Loucy (cell line): Measurements from ENCODE around the gene STXBP2.

Source experiments
- H2AFZ ChIP-seq: fragments of 200-600 bp; sonication (generic); 2 replicates; pipeline ENCODE4 v1.6.0; 2016; ENCODE audit warnings: antibody characterized with exemption, mild to moderate bottlenecking, low read length, moderate library complexity
- H3F3A ChIP-seq: fragments of 200-600 bp; 2 replicates; pipeline ENCODE4 v1.6.0; 2016; ENCODE audit warnings: antibody characterized with exemption, low read depth, mild to moderate bottlenecking
- H3K27me3 ChIP-seq: fragments of 200-600 bp; sonication (generic); 2 replicates; pipeline ENCODE4 v1.6.1; 2014; ENCODE audit warnings: low read length, mild to moderate bottlenecking; ENCODE audit not compliant: insufficient read depth, poor library complexity, severe bottlenecking
- H3K36me3 ChIP-seq: fragments of 200-600 bp; sonication (generic); 2 replicates; pipeline ENCODE4 v1.6.1; 2016; ENCODE audit warnings: low read length; ENCODE audit not compliant: insufficient read depth
- H3K4me1 ChIP-seq: fragments of 200-600 bp; sonication (generic); 2 replicates; pipeline ENCODE4 v1.5.1; 2014; ENCODE audit warnings: low read length, mild to moderate bottlenecking; ENCODE audit not compliant: insufficient read depth, poor library complexity, severe bottlenecking
- H3K4me2 ChIP-seq: fragments of 200-600 bp; sonication (generic); 2 replicates; pipeline ENCODE4 v1.6.0; 2014; ENCODE audit warnings: antibody characterized with exemption, low read length, low read depth, mild to moderate bottlenecking; ENCODE audit not compliant: poor library complexity, severe bottlenecking
- H3K4me3 ChIP-seq: fragments of 200-600 bp; sonication (generic); 2 replicates; pipeline ENCODE4 v1.5.1; 2014; ENCODE audit warnings: low read length, mild to moderate bottlenecking, mixed read lengths; ENCODE audit not compliant: poor library complexity, severe bottlenecking
- H3K79me2 ChIP-seq: fragments of 200-600 bp; sonication (generic); 2 replicates; pipeline ENCODE4 v1.6.1; 2014; ENCODE audit warnings: low read length; ENCODE audit not compliant: insufficient read depth
- H3K9ac ChIP-seq: fragments of 200-600 bp; sonication (generic); 2 replicates; pipeline ENCODE4 v1.6.0; 2014; ENCODE audit warnings: mild to moderate bottlenecking, low read depth, low read length, moderate library complexity; ENCODE audit not compliant: poor library complexity, severe bottlenecking
- H3K9me2 ChIP-seq: fragments of 200-600 bp; sonication (generic); replicated peaks from 2 replicates; pipeline ENCODE4 v1.6.1; 2016; ENCODE audit warnings: low read depth, low read length, mixed read lengths
- H3K9me3 ChIP-seq: fragments of 200-600 bp; sonication (generic); 2 replicates; pipeline ENCODE4 v1.6.1; 2014; ENCODE audit warnings: mild to moderate bottlenecking, antibody characterized with exemption, low read length, low read depth; ENCODE audit not compliant: insufficient read depth
- H4K20me1 ChIP-seq: fragments of 200-600 bp; sonication (generic); 2 replicates; pipeline ENCODE4 v1.6.0; 2014; ENCODE audit warnings: antibody characterized with exemption, low read length, mild to moderate bottlenecking; ENCODE audit not compliant: insufficient read depth, poor library complexity, severe bottlenecking
- EZH2phosphoT487 ChIP-seq: fragments of 200-600 bp; IDR thresholded peaks from 2 replicates; pipeline ENCODE4 v1.6.1; 2018; ENCODE audit warnings: antibody characterized with exemption, mild to moderate bottlenecking, moderate library complexity, borderline replicate concordance
- TF ChIP-seq, protein P1 (sequence below): fragments of 200-600 bp; sonication (generic); conservative IDR thresholded peaks from 2 replicates; pipeline ENCODE4 v1.5.1; 2014; ENCODE audit warnings: mild to moderate bottlenecking, antibody characterized with exemption, low read length

STXBP2 gene

GRCh38 chr19:7650148-7650547 lies 13.2 kb downstream of the STXBP2 start:
- H3K36me3 ChIP-seq, result no peaks in the 10 kb centered on the region
- H3K4me1 ChIP-seq, result peaks cover 4% of the 10 kb centered on the region
- H4K20me1 ChIP-seq, result no peaks in the 10 kb centered on the region
- no peak overlapping the region for H3K4me3 ChIP-seq
- no peaks in the 10 kb centered on the region for H3K9me2 ChIP-seq
- no peaks in the 10 kb centered on the region for H3K9me3 ChIP-seq
- H3K9ac ChIP-seq, result no peak overlapping the region
- H3K27me3 ChIP-seq, result no peaks in the 10 kb centered on the region
- H3F3A ChIP-seq, result no peaks in the 10 kb centered on the region
- no peak overlapping the region for H2AFZ ChIP-seq
- H3K4me2 ChIP-seq, result no peak overlapping the region
- TF ChIP-seq, protein P1, sequence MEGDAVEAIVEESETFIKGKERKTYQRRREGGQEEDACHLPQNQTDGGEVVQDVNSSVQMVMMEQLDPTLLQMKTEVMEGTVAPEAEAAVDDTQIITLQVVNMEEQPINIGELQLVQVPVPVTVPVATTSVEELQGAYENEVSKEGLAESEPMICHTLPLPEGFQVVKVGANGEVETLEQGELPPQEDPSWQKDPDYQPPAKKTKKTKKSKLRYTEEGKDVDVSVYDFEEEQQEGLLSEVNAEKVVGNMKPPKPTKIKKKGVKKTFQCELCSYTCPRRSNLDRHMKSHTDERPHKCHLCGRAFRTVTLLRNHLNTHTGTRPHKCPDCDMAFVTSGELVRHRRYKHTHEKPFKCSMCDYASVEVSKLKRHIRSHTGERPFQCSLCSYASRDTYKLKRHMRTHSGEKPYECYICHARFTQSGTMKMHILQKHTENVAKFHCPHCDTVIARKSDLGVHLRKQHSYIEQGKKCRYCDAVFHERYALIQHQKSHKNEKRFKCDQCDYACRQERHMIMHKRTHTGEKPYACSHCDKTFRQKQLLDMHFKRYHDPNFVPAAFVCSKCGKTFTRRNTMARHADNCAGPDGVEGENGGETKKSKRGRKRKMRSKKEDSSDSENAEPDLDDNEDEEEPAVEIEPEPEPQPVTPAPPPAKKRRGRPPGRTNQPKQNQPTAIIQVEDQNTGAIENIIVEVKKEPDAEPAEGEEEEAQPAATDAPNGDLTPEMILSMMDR, result no peak
- no peak for TF ChIP-seq EZH2phosphoT487
- no peaks in the 10 kb centered on the region for H3K79me2 ChIP-seq

GRCh38 chr19:7652061-7652641 lies 15.2 kb downstream of the STXBP2 start:
- peak overlapping the region; percentile 58 for H3K4me3 ChIP-seq
- no peaks in the 10 kb centered on the region for H3F3A ChIP-seq
- H3K27me3 ChIP-seq, result no peaks in the 10 kb centered on the region
- H3K79me2 ChIP-seq, result no peaks in the 10 kb centered on the region
- no peaks in the 10 kb centered on the region for H3K36me3 ChIP-seq
- TF ChIP-seq EZH2phosphoT487, result no peak
- TF ChIP-seq, protein P1, result peak; percentile 96
- H3K9ac ChIP-seq, result peak overlapping the region; percentile 56
- peak overlapping the region; percentile 65 for H3K4me2 ChIP-seq
- H3K4me1 ChIP-seq, result peaks cover 4% of the 10 kb centered on the region
- no peaks in the 10 kb centered on the region for H3K9me2 ChIP-seq
- no peaks in the 10 kb centered on the region for H4K20me1 ChIP-seq
- no peaks in the 10 kb centered on the region for H3K9me3 ChIP-seq
- H2AFZ ChIP-seq, result peak overlapping the region; percentile 89

DNA sequence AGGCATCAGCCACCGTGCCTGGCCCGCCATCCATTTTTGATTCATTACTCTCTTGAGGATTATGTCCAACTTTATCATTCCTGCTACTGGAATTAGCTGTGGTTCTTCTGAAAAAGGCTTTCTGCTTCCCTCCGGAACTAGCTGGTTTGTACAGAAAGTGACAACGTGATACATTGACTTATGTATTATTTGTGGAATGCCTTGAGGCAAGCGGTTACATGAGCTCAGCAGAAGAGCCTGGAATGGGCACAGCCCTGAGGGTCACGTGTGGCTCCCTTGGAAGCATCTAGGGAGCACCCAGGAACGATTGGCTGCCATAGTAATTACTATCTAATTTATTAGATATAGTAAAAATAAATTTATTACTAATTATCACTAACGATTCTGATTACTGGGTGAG lies 17.5 kb downstream of the STXBP2 start:
- Histone ChIP-seq H2AFZ (no peak overlapping the region), H3K4me3 (no peak overlapping the region), H4K20me1 (no peaks in the 10 kb centered on the region), H3K79me2 (no peaks in the 10 kb centered on the region), H3K9me3 (no peaks in the 10 kb centered on the region), H3K27me3 (no peaks in the 10 kb centered on the region), H3K9ac (no peak overlapping the region), H3F3A (no peaks in the 10 kb centered on the region), H3K4me1 (peaks cover 4% of the 10 kb centered on the region), H3K9me2 (no peaks in the 10 kb centered on the region), H3K4me2 (no peak overlapping the region), H3K36me3 (no peaks in the 10 kb centered on the region)
- no peak for TF ChIP-seq EZH2phosphoT487
- TF ChIP-seq, protein P1, result no peak
